Endometrial microvascular endothelial cells (primary cell): ENCODE data around the gene GIMAP6. TPM values are rescaled to one million over a fixed set of nuclear protein-coding genes. Genes with fewer than 3 reads are reported as not detected.
"Not testable (repeated sequence)": the region's sequence is repeated elsewhere in the genome, so short reads cannot be mapped to it uniquely, and the experiment has no call there.

Experiments used
- in situ Hi-C: cut with HindIII; loops from 2 replicates; pipeline ENCODE4 v1.10.0; 2017; ENCODE audit warnings: low sequenced_read_pairs, low pct_unique_long_range_greater_than_20kb; ENCODE audit errors: inconsistent ontology term
- total RNA-seq: library from RNA; depleted of rRNA; stranded (reverse); fragments of >200 nt; gene quantifications from one replicate; pipeline ENCODE4 v1.2.3, GENCODE V29; 2015; ENCODE audit errors: inconsistent ontology term

GIMAP6 gene
- total RNA-seq, 1 donor from 2014 or later: 84.6 TPM

GRCh38 chr7:150649080-150649385 is 16.8 kb upstream of the GIMAP6 start:
- in situ Hi-C loops: no loop called here

GRCh38 chr7:150648353-150649079 is 16.3 kb upstream of the GIMAP6 start:
- in situ Hi-C loops: no loop called here

GRCh38 chr7:150645259-150646020 is 13.3 kb upstream of the GIMAP6 start:
- in situ Hi-C loops: no loop called here

GRCh38 chr7:150642926-150643325 is 10.7 kb upstream of the GIMAP6 start:
- in situ Hi-C loops: no loop called here

GRCh38 chr7:150641854-150642253 is 9.7 kb upstream of the GIMAP6 start:
- in situ Hi-C loops: no loop called here

GRCh38 chr7:150633926-150634325 is 1.7 kb upstream of the GIMAP6 start:
- in situ Hi-C loops: no loop called here

GRCh38 chr7:150631084-150631826 is 930 bp downstream of the GIMAP6 start:
- in situ Hi-C loops: no loop called here

GRCh38 chr7:150629347-150629746 is 2.8 kb downstream of the GIMAP6 start:
- in situ Hi-C loops: no loop called here

GRCh38 chr7:150627959-150628358 is 4.2 kb downstream of the GIMAP6 start:
- in situ Hi-C loops: no loop called here

- in situ Hi-C loops: no loop called here
Measured at GRCh38 chr7:150626696-150627095, 5.5 kb downstream of the GIMAP6 start.

GRCh38 chr7:150621376-150621775 is 10.8 kb downstream of the GIMAP6 start:
- in situ Hi-C loops: no loop called here

GRCh38 chr7:150620617-150621371 is 11.4 kb downstream of the GIMAP6 start:
- in situ Hi-C loops: no loop called here

- in situ Hi-C loops: no loop called here
Measured at GRCh38 chr7:150620061-150620460, 12.1 kb downstream of the GIMAP6 start.

- in situ Hi-C loops: not testable (repeated sequence)
Measured at GRCh38 chr7:150615221-150615755, 16.9 kb downstream of the GIMAP6 start.

- in situ Hi-C loops: not testable (repeated sequence)
Measured at GRCh38 chr7:150614426-150614825, 17.8 kb downstream of the GIMAP6 start.

- in situ Hi-C loops: no loop called here
Measured at GRCh38 chr7:150613880-150614279, 18.3 kb downstream of the GIMAP6 start.

- in situ Hi-C loops: no loop called here
Measured at GRCh38 chr7:150612925-150613324, 19.3 kb downstream of the GIMAP6 start.

- in situ Hi-C loops: no loop called here
Measured at GRCh38 chr7:150610233-150610632, 22.0 kb downstream of the GIMAP6 start.

GRCh38 chr7:150603600-150603999 is 28.6 kb downstream of the GIMAP6 start:
- in situ Hi-C loops: not testable (repeated sequence)
